SIG-M5 treated with dmso at 0.1 percent for 504 hours (cell line): ENCODE results near the gene P2RY10.
"Not testable (repeated sequence)": the region's sequence is repeated elsewhere in the genome, so short reads cannot be mapped to it uniquely, and the experiment has no call there.

Source experiments
- DNase-seq: peaks from one replicate; lab custom pipeline; 2025; ENCODE audit not compliant: unreplicated experiment; lab: John Stamatoyannopoulos, UW

The P2RY10 gene, protein sequence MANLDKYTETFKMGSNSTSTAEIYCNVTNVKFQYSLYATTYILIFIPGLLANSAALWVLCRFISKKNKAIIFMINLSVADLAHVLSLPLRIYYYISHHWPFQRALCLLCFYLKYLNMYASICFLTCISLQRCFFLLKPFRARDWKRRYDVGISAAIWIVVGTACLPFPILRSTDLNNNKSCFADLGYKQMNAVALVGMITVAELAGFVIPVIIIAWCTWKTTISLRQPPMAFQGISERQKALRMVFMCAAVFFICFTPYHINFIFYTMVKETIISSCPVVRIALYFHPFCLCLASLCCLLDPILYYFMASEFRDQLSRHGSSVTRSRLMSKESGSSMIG

DNA sequence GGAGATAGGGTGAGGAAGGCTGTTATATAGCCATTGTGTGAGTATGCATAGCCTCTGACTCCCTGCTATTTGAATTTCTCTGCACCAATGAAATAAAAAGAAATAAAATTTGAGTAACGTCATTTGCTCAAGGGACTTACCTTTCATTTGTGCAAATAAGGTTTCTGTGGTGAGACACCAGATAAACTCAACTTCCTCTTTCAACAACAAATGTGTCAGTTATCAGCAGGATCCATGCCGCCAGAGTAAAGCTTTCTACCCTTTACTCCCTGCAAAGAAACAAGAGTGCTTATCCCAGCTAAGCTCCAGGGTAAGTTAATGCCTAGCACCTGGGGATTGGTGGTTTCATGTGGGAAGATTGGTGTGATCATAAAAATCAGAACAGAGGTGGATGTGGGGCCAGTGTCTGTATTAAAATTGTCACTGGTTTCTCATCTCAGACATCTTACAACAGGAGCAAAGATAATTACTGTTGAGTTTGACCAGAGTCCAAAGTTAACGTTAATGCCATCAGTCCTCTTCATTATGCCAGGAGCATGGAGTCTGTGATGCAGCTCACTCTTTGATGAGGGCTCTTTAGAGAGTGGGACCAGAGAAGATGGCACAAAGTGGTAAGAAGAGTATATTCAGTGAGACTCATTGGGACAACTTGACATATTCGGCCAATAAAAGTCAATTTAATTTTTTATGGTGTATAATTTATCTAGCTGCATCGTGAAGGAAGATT is at the start of gene P2RY10:
P2RY10 (plus strand) TSS at position 206 of the 727 bp plus-strand sequence. CDS start 15,130 bp downstream, outside the sequence.
- DNase-seq = peak; percentile 6

- DNase-seq = no peak
These were observed 22.4 kb upstream of the P2RY10 start for GRCh38 chrX:78922754-78923153.

- DNase-seq = no peak
These were observed 21.8 kb upstream of the P2RY10 start for GRCh38 chrX:78923198-78924015.

- DNase-seq = no peak
These were observed 13.4 kb upstream of the P2RY10 start for GRCh38 chrX:78931814-78932213.

- DNase-seq = no peak
These were observed 10.3 kb upstream of the P2RY10 start for GRCh38 chrX:78934866-78935265.

GRCh38 chrX:78944351-78944750 is 840 bp upstream of the P2RY10 start:
- DNase-seq = no peak

- DNase-seq = no peak
These were observed 1.2 kb downstream of the P2RY10 start for GRCh38 chrX:78946178-78946931.

DNA sequence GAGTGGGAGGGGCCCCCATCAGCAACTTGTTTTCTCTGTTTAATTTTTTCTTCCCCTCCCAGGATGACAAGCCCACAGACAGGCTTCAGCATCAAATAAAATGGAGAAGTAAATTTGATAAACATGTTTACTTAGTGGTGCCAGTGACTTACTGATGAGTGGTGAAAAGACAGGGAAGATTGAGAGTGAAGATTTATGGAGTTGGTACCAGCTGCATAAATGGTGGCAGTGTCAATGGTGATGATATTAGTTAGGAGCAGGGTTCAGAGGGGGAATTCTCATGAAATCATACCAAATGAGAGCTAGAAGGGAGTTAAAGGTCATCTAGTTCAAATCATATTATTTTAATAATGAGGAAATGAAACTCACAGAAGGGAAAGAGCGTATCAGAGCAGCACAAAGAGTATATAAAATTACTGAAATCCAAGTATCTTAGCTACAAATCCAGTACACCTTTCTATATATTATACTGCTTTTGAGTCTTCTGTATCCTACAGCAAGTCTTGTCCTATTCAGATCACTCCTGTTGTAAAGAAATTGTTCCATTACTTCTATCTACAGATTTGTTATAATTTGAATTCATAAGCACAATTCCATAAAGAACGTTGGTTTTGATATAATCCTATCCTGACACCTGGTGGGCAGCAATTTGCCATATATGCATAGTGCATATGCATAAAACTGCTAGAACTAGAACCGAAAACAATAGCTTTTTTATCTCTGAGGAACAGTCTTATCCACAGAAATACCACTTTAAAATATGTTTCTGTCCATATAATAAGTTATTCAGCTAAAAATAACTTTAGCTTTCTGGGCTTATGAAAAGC is 5.0 kb downstream of the P2RY10 start:
- DNase-seq = no peak

DNA sequence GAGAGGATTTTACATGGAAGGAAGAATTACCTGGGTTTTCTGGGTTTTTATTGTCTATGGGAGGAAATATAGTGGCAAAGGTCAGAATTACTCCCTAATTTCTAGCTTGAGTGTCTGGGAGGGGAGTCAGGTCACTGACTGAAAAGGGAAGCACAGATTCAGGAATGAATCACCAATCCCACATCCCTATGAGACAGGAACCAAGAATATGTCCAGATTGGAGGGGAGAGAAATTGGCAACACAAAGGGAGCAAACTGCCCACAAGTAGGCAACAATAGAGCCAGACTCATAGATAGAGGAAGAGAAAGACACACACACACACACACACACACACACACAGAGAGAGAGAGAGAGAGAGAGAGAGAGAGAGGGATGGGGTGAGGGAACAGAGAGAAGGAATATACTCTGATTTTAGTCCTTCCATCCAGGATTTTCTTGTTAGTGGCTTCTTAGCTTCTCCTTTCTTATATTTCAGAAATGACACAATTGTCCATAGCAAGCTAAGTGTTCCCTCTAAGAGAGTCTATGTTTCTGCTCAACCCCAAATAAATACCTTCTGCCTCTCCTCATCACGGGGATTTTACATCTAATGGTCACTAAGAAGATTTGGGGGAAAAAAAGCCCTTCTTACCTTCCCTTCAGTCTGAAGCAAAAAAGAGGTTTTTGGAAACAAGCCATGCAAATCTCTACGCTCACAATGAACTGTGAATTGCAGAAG is 12.0 kb downstream of the P2RY10 start:
- no peak for DNase-seq

DNA sequence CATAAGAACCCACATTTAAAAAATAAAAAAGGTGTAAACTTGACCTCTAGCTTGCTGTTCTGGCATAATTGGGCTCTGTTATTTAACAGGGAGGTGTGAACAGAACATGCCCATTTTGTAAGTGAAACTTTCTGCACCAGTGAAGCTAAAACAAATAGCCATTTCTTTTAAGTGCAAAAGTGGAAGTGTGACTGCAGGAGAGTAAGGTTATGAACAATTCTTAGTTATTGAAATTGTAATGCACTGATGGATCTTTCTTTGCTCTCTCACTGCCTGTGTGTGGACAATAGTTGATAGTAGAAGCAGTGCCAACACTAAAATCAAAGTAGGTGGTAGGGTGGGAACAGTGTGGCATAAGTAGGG is 12.6 kb downstream of the P2RY10 start:
- DNase-seq = no peak

- DNase-seq = no peak
These were observed 13.4 kb downstream of the P2RY10 start for GRCh38 chrX:78958419-78959116.

GRCh38 chrX:78960888-78961287 is 15.7 kb downstream of the P2RY10 start:
- DNase-seq = no peak

GRCh38 chrX:78964598-78964997 is 19.4 kb downstream of the P2RY10 start:
- no peak for DNase-seq

DNA sequence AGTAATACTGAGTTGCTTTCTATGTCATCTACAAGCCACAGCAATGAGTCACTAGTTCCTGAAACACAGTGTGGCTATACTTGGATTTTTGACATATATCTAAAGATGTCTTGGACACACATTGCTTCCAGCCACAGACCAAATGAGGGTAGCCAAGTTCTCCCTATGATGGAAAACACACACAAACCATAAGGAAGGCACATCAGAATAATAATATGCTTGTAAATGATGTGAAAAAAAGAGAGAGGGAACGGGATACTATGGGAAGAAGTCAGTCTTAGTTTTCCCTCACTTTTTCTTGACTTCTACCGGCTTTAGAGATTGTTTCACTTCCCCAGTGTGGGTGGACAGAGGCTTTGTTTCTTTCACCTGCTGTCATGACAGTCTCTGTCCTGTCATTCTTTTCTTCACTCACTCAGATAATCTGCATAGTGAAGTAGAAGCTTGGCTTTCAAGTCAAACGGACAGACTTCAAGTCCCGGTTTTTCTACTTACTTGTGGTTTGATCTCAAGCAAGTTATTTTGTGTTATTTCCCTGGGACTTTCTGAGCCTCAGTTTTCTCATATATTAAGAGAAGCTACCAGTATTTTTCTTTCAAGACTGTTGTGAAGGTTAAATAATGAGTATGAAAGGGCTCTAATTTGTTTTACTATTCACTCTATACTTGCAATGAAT is 34.7 kb downstream of the P2RY10 start:
- DNase-seq = no peak

DNA sequence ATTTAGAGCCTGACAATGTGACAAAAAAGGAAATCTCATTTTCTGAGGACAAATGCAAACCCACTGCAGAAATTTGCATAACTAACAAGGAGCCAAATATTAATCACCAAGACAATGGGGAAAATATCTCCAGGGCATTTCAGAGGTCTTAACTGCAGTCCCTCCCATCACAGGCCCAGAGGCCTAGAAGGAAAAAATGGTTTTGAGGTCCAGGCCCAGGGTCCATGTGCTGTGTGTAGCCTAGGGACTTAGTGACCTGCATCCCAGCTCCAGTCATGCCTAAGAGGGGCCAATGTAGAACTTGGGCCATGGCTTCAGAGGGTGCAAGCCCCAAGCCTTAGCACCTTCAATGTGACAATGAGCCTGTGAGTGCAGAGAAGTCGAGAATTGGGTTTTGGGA is 44.2 kb downstream of the P2RY10 start:
- no peak for DNase-seq

DNA sequence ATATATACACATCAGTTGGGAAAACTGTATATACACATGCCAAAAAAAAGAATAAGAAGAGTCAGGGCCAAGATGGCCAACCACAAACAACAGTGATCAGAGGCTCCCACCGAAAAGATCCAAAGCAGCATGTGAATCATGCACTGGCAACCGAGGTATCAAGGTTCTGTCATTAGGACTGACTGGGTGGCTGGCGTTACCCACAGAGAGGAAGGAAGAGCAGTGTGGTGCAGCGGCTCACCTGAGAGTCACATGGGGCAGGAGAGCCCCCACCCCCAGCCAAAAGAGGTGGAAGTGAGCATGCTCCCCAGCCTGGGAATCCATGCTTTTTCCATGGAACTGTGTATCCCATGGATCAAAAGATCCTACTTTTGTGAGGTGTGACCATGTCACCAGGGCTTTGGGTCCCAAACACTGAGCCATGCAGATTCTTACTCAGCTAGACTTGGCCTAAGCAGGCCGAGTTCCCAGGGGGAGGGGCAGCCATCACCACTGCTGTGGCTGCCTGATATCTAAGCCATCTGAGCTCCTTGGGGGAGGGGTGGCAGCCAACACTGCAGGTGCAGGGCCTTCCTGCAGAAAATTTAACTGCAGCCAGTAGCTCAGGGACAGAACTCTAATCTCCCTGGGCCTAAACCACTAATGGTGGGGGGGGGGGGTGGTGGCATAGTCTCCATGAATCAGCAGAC is 52.8 kb downstream of the P2RY10 start:
- no peak for DNase-seq

- not testable (repeated sequence) for DNase-seq
These were observed 62.3 kb downstream of the P2RY10 start for GRCh38 chrX:79007540-79007939.
